Uterus (tissue), 2 donors: Measurements from ENCODE around the gene CDR2L.

Experiments
- CTCF ChIP-seq, 4 experiments: fragments of 200-600 bp in 2 of 4; fragments of 450-650 bp in 2 of 4; sonication (generic) in 2 of 4; IDR thresholded peaks; one replicate each; pipeline ENCODE4 v1.5.1; 2016 to 2019; ENCODE audit warnings: antibody characterized with exemption in 4 of 4, mild to moderate bottlenecking in 2 of 4, moderate library complexity in 1 of 4
- POLR2A ChIP-seq, 2 donors: fragments of 450-650 bp; IDR thresholded peaks; one replicate each; pipeline ENCODE4 v1.6.1; 2016; ENCODE audit warnings: antibody characterized with exemption in 2 of 2, mild to moderate bottlenecking in 1 of 2, moderate library complexity in 1 of 2

- TF ChIP-seq POLR2A (IDR thresholded peaks at IDR 0.05) (no peak), CTCF (IDR thresholded peaks at IDR 0.05) (no peak)
These were observed 33.3 kb upstream of the CDR2L start for GRCh38 chr17:74954115-74954514.
